Osteocyte (in vitro differentiated cells): ENCODE data around the gene DIRAS1. TPM values are rescaled to one million over a fixed set of nuclear protein-coding genes. Genes with fewer than 3 reads are reported as not detected.
"Not testable (repeated sequence)": the region's sequence is repeated elsewhere in the genome, so short reads cannot be mapped to it uniquely, and the experiment has no call there.

Experiments
- DNase-seq: peaks from one replicate; pipeline ENCODE4 v3.0.0; 2021; ENCODE audit warnings: mixed read lengths; ENCODE audit not compliant: unreplicated experiment; ENCODE audit errors: extremely low spot score
- H3K27ac Mint-ChIP-seq: one replicate; pipeline ENCODE4 v1.8.0; 2021; ENCODE audit warnings: mild to moderate bottlenecking, mixed read lengths; ENCODE audit not compliant: unreplicated experiment
- H3K27me3 Mint-ChIP-seq: one replicate; pipeline ENCODE4 v1.8.0; 2021; ENCODE audit warnings: mixed read lengths; ENCODE audit not compliant: unreplicated experiment
- H3K36me3 Mint-ChIP-seq: one replicate; pipeline ENCODE4 v1.8.0; 2021; ENCODE audit warnings: mixed read lengths; ENCODE audit not compliant: unreplicated experiment
- H3K4me1 Mint-ChIP-seq: one replicate; pipeline ENCODE4 v1.8.0; 2021; ENCODE audit warnings: mixed read lengths; ENCODE audit not compliant: unreplicated experiment
- H3K4me3 Mint-ChIP-seq: one replicate; pipeline ENCODE4 v1.8.0; 2021; ENCODE audit warnings: mild to moderate bottlenecking, moderate library complexity, mixed read lengths; ENCODE audit not compliant: unreplicated experiment
- H3K9me3 Mint-ChIP-seq: one replicate; pipeline ENCODE4 v1.8.0; 2021; ENCODE audit warnings: mixed read lengths; ENCODE audit not compliant: unreplicated experiment
- CTCF ChIP-seq: fragments of 200-600 bp; sonication (generic); IDR thresholded peaks from 2 replicates; pipeline ENCODE4 v1.5.0; 2021; ENCODE audit warnings: antibody characterized with exemption, mild to moderate bottlenecking, moderate library complexity
- total RNA-seq: library from RNA; stranded (reverse); gene quantifications from 2 replicates; pipeline ENCODE4 v1.2.1, GENCODE V29; 2021

The DIRAS1 gene
- total RNA-seq, 1 donor from 2014 or later: 5.8 TPM

DNA sequence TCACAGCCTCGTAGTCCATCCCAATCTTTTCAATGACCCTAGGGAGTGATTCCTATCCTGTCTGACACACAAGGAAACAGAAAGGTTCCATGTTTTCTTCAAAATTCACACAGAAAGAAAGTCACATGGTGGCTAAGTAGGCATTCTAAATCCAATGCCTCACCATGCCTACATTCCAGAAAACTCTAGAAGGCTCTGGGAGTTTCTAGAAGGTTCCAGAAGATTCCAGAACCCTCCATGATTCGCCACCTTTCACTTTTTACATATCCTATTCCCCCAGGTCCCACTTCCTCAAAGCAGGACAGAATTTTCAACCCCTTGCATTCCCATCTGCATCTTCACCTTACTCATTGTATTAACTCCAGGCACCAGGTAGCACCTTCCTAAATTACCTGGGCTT, 41.7 kb downstream of the DIRAS1 start:
- no peaks in the 10 kb centered on the region for H3K36me3 Mint-ChIP-seq
- no peak for TF ChIP-seq CTCF
- H3K9me3 Mint-ChIP-seq: no peaks in the 10 kb centered on the region
- no peak for DNase-seq
- no peak overlapping the region for H3K4me3 Mint-ChIP-seq
- H3K27ac Mint-ChIP-seq: no peak overlapping the region
- H3K4me1 Mint-ChIP-seq: no peaks in the 10 kb centered on the region
- H3K27me3 Mint-ChIP-seq: peaks cover 22% of the 10 kb centered on the region

DNA sequence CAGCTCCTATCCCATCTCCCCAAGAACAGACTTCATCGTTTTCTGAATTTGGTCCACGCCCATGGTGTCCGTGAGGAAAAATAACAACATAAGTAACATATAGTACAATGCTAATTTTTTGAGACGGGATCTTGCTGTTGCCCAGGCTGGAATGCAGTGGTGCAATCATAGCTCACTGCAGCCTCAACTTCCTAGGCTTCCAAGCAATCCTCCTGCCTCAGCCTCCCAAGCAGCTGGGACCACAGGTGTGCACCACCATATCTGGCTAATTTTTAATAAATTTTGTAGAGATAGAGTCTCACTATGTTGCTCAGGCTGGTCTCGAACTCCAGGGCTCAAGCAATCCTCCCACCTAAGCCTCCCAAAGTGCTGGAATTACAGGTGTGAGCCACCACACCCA, 42.2 kb downstream of the DIRAS1 start:
- H3K4me1 Mint-ChIP-seq, H3K27ac Mint-ChIP-seq, H3K36me3 Mint-ChIP-seq, H3K9me3 Mint-ChIP-seq, H3K4me3 Mint-ChIP-seq, DNase-seq: not testable (repeated sequence)
- peaks cover 22% of the 10 kb centered on the region for H3K27me3 Mint-ChIP-seq

DNA sequence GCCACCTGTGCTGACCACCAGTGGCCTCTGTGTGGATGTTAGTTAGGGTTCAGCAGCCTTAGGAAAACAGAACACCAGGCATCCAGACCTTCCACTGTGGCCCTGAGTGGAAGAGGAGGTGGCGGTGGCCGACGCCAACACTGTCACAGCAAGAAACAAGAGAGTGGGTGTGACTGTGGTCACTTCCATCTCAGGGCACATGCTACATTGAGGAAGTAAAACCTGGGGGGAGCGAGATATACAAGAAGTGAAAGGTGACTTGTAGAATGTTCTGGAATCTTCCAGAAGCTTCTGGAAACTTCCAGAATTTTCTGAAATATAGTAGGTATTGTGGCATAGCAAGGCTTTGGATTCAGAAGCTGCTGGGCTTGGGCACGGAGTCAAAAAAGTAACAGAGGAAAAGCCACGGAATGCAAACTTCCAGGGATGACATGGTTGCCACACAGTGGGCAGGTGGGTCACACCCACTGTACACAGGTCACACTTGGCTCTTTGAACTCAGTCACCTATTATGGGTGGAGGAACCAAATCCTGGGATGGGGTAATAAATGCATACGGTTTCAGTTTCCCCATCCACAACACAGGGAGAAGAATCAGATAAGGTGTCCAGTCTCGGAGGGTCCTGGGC, 43.0 kb downstream of the DIRAS1 start:
- H3K36me3 Mint-ChIP-seq: no peaks in the 10 kb centered on the region
- no peaks in the 10 kb centered on the region for H3K4me1 Mint-ChIP-seq
- H3K27ac Mint-ChIP-seq: no peak overlapping the region
- H3K27me3 Mint-ChIP-seq: peaks cover 22% of the 10 kb centered on the region
- DNase-seq: no peak
- TF ChIP-seq CTCF: no peak
- H3K9me3 Mint-ChIP-seq: no peaks in the 10 kb centered on the region
- H3K4me3 Mint-ChIP-seq: no peak overlapping the region

- Mint-ChIP-seq H3K27ac (no peak overlapping the region), H3K9me3 (no peaks in the 10 kb centered on the region), H3K36me3 (no peaks in the 10 kb centered on the region), H3K4me1 (no peaks in the 10 kb centered on the region), H3K4me3 (no peak overlapping the region), H3K27me3 (peaks cover 22% of the 10 kb centered on the region)
- DNase-seq: no peak
- TF ChIP-seq CTCF: no peak
Observed at GRCh38 chr19:2676823-2677222, 44.3 kb downstream of the DIRAS1 start.

GRCh38 chr19:2675892-2676291, 45.3 kb downstream of the DIRAS1 start:
- H3K4me3 Mint-ChIP-seq: no peak overlapping the region

More at GRCh38 chr19:2675892-2676291, 45.3 kb downstream of the DIRAS1 start:
- no peaks in the 10 kb centered on the region for H3K9me3 Mint-ChIP-seq
- TF ChIP-seq CTCF: no peak
- DNase-seq: no peak
- H3K36me3 Mint-ChIP-seq: no peaks in the 10 kb centered on the region
- peaks cover 22% of the 10 kb centered on the region for H3K27me3 Mint-ChIP-seq
- H3K4me1 Mint-ChIP-seq: no peaks in the 10 kb centered on the region
- no peak overlapping the region for H3K27ac Mint-ChIP-seq
